NCI-H226 (cell line): Measurements from ENCODE around the gene SPINK5.

ENCODE experiments used
- DNase-seq: peaks from one replicate; pipeline ENCODE4 v3.0.0-alpha.2; 2015

The SPINK5 gene

DNA sequence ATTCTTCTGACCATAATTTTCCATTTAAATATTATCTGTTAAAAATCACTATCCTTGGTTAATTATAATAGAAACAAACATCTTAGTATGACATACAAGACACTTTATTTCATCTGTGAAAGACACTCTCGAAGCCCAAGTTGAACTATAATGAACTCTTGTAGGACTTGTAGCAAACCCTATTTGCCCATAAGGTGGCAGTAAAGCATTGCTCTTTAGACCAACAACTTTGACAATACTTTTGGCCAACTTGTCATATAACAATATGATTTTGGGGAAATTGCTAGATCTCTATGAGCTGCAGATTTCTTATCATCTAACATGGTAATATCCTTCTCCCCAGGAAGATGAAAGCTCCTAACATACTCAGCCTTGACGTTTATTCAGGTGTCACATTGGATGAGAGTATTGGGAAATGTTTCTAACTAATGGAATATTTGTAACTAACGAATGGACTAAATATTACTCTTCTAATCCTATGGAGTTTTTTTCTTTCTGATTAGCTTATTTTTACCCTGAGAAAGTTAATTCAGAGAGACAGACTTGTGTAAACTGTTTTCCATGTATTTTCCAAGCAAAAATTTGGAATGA lies 115.5 kb downstream of the SPINK5 start:
- DNase-seq = peak; percentile 10

DNA sequence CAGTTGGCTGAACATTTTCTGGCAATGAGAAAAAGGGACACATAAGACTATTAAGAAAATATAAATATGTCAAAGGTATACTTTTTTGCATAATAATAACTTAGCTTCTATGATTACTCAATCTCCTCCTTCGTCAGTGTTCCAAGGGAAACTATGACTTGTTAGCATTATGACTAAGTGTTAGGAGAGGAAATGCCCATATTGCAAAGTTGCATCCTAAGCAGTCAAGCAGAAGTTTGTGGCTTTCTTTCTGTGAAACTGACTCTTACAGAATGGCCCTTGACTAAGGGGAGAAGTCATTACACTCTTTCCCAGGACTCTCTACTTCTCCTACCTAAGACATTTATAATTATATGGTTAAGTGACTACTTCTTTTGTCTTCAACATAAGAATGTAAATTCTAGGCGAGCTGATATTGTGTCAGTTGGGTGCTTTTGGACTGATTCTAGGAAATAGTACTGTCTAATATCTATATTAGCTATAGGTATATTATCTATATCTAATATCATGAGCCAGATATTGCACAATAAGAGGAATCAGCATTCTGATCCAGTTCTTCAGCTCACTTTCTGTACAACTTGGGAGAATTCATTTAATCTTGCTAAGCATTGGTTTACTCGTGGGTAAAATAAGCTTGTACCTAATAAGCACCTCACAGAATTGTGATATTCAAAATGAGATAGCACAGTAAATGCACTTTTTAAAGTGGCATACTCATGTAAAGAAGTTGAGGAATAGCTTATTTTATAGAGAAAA lies 122.6 kb downstream of the SPINK5 start:
- peak; percentile 35 for DNase-seq
